Activated naive CD4-positive, alpha-beta T cell treated with anti-CD3 and anti-CD28 coated beads for 36 hours (primary cell): ENCODE results near the gene HMSD. TPM values are rescaled to one million over a fixed set of nuclear protein-coding genes. Genes with fewer than 3 reads are reported as not detected.

ENCODE experiments used
- CTCF ChIA-PET: fragments of 350-600 bp; sonication (Branson Sonifier 250); formaldehyde crosslinking; loops from one replicate; lab custom pipeline; 2021; ENCODE audit warnings: antibody characterized with exemption; lab: Charles Lee
- DNase-seq: peaks from one replicate; pipeline ENCODE4 v3.0.0-alpha.2; 2020
- H3K27ac Mint-ChIP-seq: one replicate; pipeline ENCODE4 v1.8.0; 2021; ENCODE audit warnings: mild to moderate bottlenecking, mixed read lengths
- H3K27me3 Mint-ChIP-seq: one replicate; pipeline ENCODE4 v1.8.0; 2021; ENCODE audit warnings: low read depth, mixed read lengths
- H3K36me3 Mint-ChIP-seq: one replicate; pipeline ENCODE4 v1.8.0; 2021; ENCODE audit warnings: low read depth, mixed read lengths
- H3K4me1 Mint-ChIP-seq: one replicate; pipeline ENCODE4 v1.8.0; 2021; ENCODE audit warnings: low read depth, mixed read lengths
- H3K4me3 Mint-ChIP-seq: one replicate; pipeline ENCODE4 v1.8.0; 2021; ENCODE audit warnings: mild to moderate bottlenecking, moderate library complexity, mixed read lengths
- H3K9me3 Mint-ChIP-seq: one replicate; pipeline ENCODE4 v1.8.0; 2021; ENCODE audit warnings: mixed read lengths
- intact Hi-C: fragments of 100-400 bp; cut with micrococcal nuclease; formaldehyde crosslinking; loops from one replicate; pipeline ENCODE4 v1.15.1; 2023
- total RNA-seq, 2 experiments: library from RNA; stranded (reverse); gene quantifications; one replicate each; pipeline ENCODE4 v1.2.3, GENCODE V29; 2021

Gene HMSD
- total RNA-seq, 2 experiments from 2014 or later, result 25.0 to 31.7 TPM

DNA sequence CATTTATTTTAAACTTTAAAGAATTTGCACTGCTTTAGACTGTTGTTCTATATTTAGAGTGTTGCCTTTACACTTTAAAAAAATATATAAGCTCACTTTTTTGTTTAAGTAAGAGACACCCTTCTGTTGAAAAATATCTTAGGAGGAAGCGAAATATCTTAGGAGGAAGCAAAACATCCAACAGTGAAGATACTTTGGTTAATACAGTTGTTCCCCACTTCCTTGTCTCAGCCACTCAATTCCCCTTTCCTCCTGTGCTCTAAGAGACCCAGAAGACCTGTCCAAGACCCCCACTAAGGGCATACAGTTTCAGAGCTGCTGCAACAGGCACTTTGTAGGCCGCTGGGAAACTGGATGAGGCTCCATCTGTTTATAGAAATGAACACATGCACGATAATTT, 26.5 kb downstream of the HMSD start:
- H3K9me3 Mint-ChIP-seq, result no peaks in the 10 kb centered on the region
- no peaks in the 10 kb centered on the region for H3K36me3 Mint-ChIP-seq
- CTCF ChIA-PET, result interaction anchor here (1.2 to 4.4 kb wide), 7 partner anchors 9 to 457 kb away, joined by 3 to 55 read pairs (median 11); no protein-coding TSS in a partner anchor
- H3K27ac Mint-ChIP-seq, result no peak overlapping the region
- H3K27me3 Mint-ChIP-seq, result no peaks in the 10 kb centered on the region
- peaks cover 29% of the 10 kb centered on the region for H3K4me1 Mint-ChIP-seq
- intact Hi-C loops, result loop anchor here (1.0 to 10.0 kb wide), 7 partner anchors 12 to 1791 kb away; partner anchors contain the start of genes PIGN and RELCH
- no peak for DNase-seq
- H3K4me3 Mint-ChIP-seq, result no peak overlapping the region

DNA sequence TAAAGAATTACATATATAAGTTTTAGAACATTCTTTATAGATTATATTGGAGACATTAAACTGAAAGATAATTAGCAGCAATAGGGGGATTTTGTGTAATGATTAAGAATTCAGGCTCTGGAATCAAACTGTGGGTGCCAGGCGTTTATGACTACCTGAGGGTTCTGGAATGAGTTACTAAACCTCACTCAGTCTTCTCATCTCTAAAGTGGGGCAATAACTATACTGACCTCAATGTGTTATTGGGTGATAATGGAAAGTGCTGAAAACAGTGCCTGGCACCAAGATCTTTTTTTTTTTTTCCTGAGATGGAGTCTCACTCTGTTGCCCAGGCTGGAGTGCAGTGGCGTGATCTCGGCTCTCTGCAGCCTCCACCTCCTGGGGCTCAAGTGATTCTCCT, 27.9 kb downstream of the HMSD start:
- CTCF ChIA-PET, result interaction anchor here (0.7 to 4.4 kb wide), 4 partner anchors 14 to 736 kb away, joined by 3 to 17 read pairs (median 4); no protein-coding TSS in a partner anchor
- Mint-ChIP-seq H3K27me3 (no peaks in the 10 kb centered on the region), H3K27ac (no peak overlapping the region), H3K9me3 (no peaks in the 10 kb centered on the region), H3K4me3 (no peak overlapping the region), H3K36me3 (peaks cover 9% of the 10 kb centered on the region), H3K4me1 (peaks cover 18% of the 10 kb centered on the region)
- intact Hi-C loops, result loop anchor here (10.0 kb wide), 1 partner anchor 1792 kb away; the partner anchor contains the start of genes PIGN and RELCH
- DNase-seq, result no peak

DNA sequence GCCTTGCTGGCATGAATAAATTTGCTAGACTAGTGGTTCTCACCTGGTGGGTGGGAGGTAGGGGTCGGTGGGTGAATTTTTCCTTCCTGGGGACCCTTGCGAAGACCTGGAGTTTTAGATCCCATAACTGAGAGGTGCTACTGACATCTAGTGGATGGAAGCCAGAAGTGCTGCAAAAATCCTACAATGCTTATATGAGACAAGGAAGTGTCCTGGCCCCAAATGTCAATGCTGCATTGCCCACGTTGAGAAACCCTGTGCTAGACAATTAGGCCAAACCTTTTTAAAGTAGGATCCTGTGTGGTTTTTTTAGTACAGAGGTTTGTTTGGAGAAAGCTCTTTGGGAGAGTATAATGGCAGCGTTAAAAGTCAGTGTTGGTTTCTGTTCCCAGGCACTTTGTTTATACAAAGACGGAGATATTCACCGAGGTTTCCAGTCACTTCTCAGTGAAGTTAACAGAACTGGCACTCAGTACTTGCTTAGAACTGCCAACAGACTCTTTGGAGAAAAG, 30.4 kb downstream of the HMSD start:
- peak; percentile 58 for DNase-seq
- Mint-ChIP-seq H3K4me3 (no peak overlapping the region), H3K9me3 (no peaks in the 10 kb centered on the region), H3K36me3 (peaks cover 16% of the 10 kb centered on the region), H3K4me1 (peaks cover 16% of the 10 kb centered on the region), H3K27me3 (no peaks in the 10 kb centered on the region), H3K27ac (no peak overlapping the region)
- CTCF ChIA-PET, result interaction anchor here (0.7 to 1.7 kb wide), 2 partner anchors 14 to 17 kb away, joined by 3 to 10 read pairs; no protein-coding TSS in a partner anchor
- intact Hi-C loops, result loop anchor here (1.0 to 10.0 kb wide), 7 partner anchors 16 to 1795 kb away; partner anchors contain the start of genes PIGN and RELCH

DNA sequence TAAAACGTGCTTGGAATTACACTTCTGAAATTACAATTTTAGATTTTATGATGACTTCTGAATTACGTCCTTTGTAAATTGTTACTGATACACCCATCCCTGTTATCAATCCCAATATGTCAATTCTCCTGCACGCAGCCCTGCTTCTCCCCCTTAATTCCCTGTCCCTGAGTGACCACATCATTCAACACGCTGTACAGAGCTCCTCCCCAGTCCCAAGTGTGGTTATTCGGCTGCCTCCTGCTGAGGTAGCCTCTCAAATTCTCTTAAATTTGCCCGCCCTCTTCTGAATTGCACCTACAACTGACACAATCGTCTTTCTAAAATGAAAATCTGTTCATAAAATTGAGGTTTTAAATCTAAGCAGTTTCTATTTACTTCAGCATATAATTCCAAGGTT, 30.9 kb downstream of the HMSD start:
- Mint-ChIP-seq H3K27me3 (no peaks in the 10 kb centered on the region), H3K4me3 (no peak overlapping the region), H3K9me3 (no peaks in the 10 kb centered on the region), H3K4me1 (peaks cover 11% of the 10 kb centered on the region), H3K27ac (no peak overlapping the region), H3K36me3 (peaks cover 18% of the 10 kb centered on the region)
- CTCF ChIA-PET, result interaction anchor here (0.7 to 1.7 kb wide), 2 partner anchors 15 to 17 kb away, joined by 3 to 10 read pairs; no protein-coding TSS in a partner anchor
- intact Hi-C loops, result no loop called here
- no peak for DNase-seq

DNA sequence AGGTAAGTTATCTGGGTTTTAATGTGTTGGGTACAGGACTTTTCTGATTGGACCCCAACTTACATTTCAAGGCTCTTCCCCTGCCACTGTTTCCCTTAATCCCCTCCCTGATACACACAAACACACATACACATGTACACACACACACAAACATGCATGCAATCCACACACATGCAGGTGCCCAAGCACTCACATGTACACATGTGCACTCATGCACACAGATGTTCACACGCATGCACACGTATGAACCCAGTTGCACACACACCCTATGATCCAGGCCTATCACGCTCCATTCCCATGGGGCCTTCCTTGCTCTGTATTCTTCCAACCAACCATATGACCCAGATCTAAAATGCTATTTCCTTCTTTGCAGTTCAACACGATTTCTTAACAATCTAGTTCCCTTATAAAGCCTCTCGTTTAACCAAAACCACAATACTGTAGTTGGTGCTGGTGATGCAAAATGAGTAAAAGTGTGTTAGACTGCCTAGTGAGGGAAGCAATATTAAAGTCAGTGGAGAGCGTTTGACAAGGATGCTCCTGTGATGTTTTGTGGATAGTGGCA, 31.9 kb downstream of the HMSD start:
- H3K27me3 Mint-ChIP-seq, result no peaks in the 10 kb centered on the region
- peaks cover 21% of the 10 kb centered on the region for H3K36me3 Mint-ChIP-seq
- H3K4me3 Mint-ChIP-seq, result no peak overlapping the region
- H3K9me3 Mint-ChIP-seq, result no peaks in the 10 kb centered on the region
- H3K4me1 Mint-ChIP-seq, result peaks cover 9% of the 10 kb centered on the region
- H3K27ac Mint-ChIP-seq, result no peak overlapping the region
- intact Hi-C loops, result no loop called here
- CTCF ChIA-PET, result interaction anchor here (1.7 kb wide), 1 partner anchor 18 kb away, joined by 10 read pairs; no protein-coding TSS in a partner anchor
- DNase-seq, result no peak

DNA sequence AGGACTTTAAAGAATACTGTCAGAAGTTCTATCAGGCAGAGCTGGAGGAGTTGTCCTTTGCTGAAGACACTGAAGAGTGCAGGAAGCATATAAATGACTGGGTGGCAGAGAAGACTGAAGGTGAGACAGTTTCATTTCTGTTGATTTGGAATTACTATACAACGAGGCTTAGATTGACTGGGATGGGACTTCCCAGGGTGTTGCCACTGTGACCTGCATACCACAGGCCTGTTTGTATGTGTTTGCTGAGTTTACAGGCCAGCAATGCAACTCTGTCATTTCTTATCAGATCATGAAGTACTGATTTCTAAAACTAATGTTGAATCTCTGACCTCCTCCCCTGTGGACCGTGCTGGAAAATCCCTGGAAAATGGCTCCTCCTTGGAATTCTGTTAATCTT, 32.6 kb downstream of the HMSD start:
- Mint-ChIP-seq H3K4me1 (peaks cover 9% of the 10 kb centered on the region), H3K4me3 (no peak overlapping the region), H3K9me3 (no peaks in the 10 kb centered on the region), H3K27ac (no peak overlapping the region), H3K27me3 (no peaks in the 10 kb centered on the region), H3K36me3 (peaks cover 21% of the 10 kb centered on the region)
- CTCF ChIA-PET, result interaction anchor here (1.8 kb wide), 1 partner anchor 18 kb away, joined by 5 read pairs; no protein-coding TSS in a partner anchor
- DNase-seq, result no peak
- intact Hi-C loops, result no loop called here

DNA sequence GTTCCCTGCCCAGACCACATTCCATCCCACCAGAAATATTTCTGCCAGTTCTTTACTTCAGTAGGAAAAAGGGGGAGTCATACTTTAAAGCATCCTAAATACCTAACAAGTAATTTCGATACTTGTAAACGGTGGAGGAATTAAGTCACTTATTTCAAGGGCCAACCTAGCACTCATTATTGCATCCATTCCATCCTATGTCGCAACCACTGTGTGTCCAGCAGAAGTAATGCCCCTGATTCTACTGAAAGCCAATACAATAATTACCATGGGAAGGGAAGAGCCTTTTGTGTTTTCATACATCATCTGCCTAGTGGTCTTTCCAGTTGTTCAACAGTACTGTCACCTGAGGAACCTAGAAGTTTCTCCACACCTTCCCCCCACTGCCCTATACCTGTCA, 33.3 kb downstream of the HMSD start:
- Mint-ChIP-seq H3K27ac (no peak overlapping the region), H3K4me1 (peaks cover 9% of the 10 kb centered on the region), H3K36me3 (peaks cover 21% of the 10 kb centered on the region), H3K4me3 (no peak overlapping the region), H3K27me3 (no peaks in the 10 kb centered on the region), H3K9me3 (no peaks in the 10 kb centered on the region)
- intact Hi-C loops, result no loop called here
- DNase-seq, result no peak
- CTCF ChIA-PET, result interaction anchor here (1.8 kb wide), 1 partner anchor 18 kb away, joined by 5 read pairs; no protein-coding TSS in a partner anchor

DNA sequence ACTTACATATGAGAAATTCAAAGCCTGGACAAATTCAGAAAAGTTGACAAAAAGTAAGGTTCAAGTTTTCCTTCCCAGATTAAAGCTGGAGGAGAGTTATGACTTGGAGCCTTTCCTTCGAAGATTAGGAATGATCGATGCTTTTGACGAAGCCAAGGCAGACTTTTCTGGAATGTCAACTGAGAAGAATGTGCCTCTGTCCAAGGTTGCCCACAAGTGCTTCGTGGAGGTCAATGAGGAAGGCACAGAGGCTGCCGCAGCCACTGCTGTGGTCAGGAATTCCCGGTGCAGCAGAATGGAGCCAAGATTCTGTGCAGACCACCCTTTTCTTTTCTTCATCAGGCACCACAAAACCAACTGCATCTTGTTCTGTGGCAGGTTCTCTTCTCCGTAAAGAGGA, 37.8 kb downstream of the HMSD start:
- peaks cover 20% of the 10 kb centered on the region for H3K36me3 Mint-ChIP-seq
- no peaks in the 10 kb centered on the region for H3K9me3 Mint-ChIP-seq
- DNase-seq, result no peak
- H3K4me1 Mint-ChIP-seq, result no peaks in the 10 kb centered on the region
- no peak overlapping the region for H3K27ac Mint-ChIP-seq
- H3K4me3 Mint-ChIP-seq, result no peak overlapping the region
- no peaks in the 10 kb centered on the region for H3K27me3 Mint-ChIP-seq
- CTCF ChIA-PET, result interaction anchor here (2.5 kb wide), 1 partner anchor 23 kb away, joined by 11 read pairs; no protein-coding TSS in a partner anchor
- intact Hi-C loops, result no loop called here

DNA sequence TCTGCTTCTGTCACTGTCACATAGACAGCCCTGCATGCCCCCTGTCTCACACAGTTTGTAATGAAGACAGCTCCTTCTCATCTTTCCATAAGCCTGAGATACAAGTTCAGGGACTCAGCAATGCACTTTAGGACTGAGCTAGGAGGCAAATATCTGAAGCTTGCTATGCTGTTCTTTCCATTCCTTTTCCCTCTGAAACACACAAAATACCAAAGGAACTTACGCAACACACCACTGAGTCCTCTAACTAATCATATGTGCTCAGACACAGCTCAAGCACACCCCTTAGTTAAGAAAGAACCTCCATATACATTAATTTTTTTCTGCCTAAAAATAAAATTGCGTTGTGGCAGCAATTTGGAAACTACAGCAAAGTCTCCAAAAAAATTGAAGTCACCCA, 38.6 kb downstream of the HMSD start:
- H3K36me3 Mint-ChIP-seq, result peaks cover 15% of the 10 kb centered on the region
- CTCF ChIA-PET, result interaction anchor here (0.7 kb wide), 2 partner anchors 9 to 10 kb away, joined by 3 read pairs; no protein-coding TSS in a partner anchor

DNA sequence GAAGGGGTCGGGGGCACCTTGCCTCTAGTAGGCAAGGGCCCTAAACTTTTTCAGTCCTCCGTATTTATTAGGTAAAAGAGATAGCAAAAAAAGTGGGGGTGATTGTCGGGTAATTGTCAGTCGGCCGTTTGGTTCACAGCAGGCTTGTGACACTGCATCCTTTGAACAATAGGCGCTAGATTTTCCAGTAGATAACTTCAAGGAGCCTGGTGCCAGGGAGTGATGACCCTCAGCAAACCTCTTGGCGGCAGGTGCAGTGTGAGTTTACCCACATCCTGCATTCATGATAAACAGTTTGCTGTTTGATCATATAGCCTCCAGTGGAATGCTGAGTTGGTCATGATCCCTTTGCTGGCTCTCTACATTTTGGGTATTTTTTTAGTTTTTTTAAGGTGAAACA, 43.6 kb downstream of the HMSD start:
- H3K4me3 Mint-ChIP-seq, result no peak overlapping the region
- peaks cover 13% of the 10 kb centered on the region for H3K36me3 Mint-ChIP-seq
- H3K4me1 Mint-ChIP-seq, result peaks cover 5% of the 10 kb centered on the region
- H3K9me3 Mint-ChIP-seq, result peaks cover 14% of the 10 kb centered on the region
- intact Hi-C loops, result no loop called here
- H3K27ac Mint-ChIP-seq, result no peak overlapping the region
- CTCF ChIA-PET, result interaction anchor here (0.7 to 1.1 kb wide), 4 partner anchors 29 to 474 kb away, joined by 3 to 7 read pairs (median 4); no protein-coding TSS in a partner anchor
- no peaks in the 10 kb centered on the region for H3K27me3 Mint-ChIP-seq
- DNase-seq, result no peak

More for the DNA sequence above, 38.6 kb downstream of the HMSD start:
- Mint-ChIP-seq H3K9me3 (peaks cover 2% of the 10 kb centered on the region), H3K4me3 (no peak overlapping the region), H3K27me3 (no peaks in the 10 kb centered on the region), H3K4me1 (peaks cover 4% of the 10 kb centered on the region), H3K27ac (no peak overlapping the region)
- intact Hi-C loops, result no loop called here
- no peak for DNase-seq

DNA sequence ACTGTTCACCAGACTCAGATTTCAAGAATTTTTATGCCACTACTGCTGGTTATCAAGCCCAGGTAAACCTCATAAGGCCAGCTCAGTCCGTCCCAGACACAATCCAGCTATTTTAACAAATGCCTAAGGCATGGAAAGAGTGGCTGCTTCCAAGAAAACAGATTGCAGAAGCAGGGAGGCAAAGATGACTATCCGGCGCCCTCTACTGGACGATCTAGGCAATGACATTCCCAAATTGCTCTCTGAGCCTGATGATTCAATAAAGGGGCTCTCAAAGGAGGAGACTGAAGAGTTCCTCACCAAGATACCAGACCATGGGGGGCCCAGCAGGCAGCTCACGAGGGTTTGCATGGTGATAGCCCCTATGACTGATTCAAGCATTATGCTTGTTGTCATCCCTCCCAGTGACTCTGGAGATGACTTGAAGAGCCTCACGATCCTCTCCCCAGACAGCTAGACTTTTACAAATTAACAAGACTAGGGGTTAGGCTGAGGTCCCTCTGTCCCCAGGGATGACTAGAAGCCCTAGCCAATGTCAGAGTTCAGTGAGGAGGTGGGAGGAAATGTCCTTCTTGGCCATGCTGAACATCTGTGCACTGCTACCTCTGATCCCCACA, 45.8 kb downstream of the HMSD start:
- peak; percentile 61 for DNase-seq
- H3K27me3 Mint-ChIP-seq, result no peaks in the 10 kb centered on the region
- intact Hi-C loops, result loop anchor here (1.0 kb wide), 3 partner anchors 32 to 477 kb away; no protein-coding TSS in a partner anchor
- peaks cover 10% of the 10 kb centered on the region for H3K36me3 Mint-ChIP-seq
- no peak overlapping the region for H3K27ac Mint-ChIP-seq
- H3K4me1 Mint-ChIP-seq, result peaks cover 5% of the 10 kb centered on the region
- CTCF ChIA-PET, result interaction anchor here (0.7 to 2.5 kb wide), 17 partner anchors 10 to 477 kb away, joined by 3 to 11 read pairs (median 4); partner anchors contain the start of gene SERPINB10
- H3K9me3 Mint-ChIP-seq, result peaks cover 14% of the 10 kb centered on the region
- no peak overlapping the region for H3K4me3 Mint-ChIP-seq

DNA sequence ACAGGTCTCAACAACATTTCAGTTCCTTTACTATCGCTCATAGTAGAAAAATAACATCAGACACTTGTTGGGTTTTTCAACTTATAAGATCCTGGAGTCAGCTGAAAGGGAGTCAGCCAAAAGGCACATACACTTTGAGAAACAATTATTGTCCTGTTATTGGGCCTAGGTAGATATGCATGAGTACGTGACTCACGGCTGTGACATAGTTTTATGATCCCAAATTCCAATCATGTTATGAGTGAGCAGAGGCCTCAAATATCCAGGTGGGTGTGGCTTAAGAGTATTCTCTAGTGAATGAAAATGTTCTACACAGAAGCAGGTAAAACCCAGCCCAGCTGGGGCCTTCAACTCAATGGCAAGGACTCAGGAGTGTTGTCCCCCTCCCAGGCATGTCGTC, 47.9 kb downstream of the HMSD start:
- Mint-ChIP-seq H3K4me1 (peaks cover 5% of the 10 kb centered on the region), H3K27ac (no peak overlapping the region), H3K4me3 (no peak overlapping the region), H3K27me3 (peaks cover 6% of the 10 kb centered on the region), H3K9me3 (peaks cover 14% of the 10 kb centered on the region), H3K36me3 (peaks cover 7% of the 10 kb centered on the region)
- intact Hi-C loops, result no loop called here
- DNase-seq, result no peak
- CTCF ChIA-PET, result interaction anchor here (0.6 to 1.2 kb wide), 2 partner anchors 9 to 419 kb away, joined by 3 read pairs; no protein-coding TSS in a partner anchor
